Measurements from ENCODE around the gene NRXN3.

- TF ChIP-seq EZH2 (IDR thresholded peaks at IDR 0.05; ENCODE audit: insufficient read depth, poor library complexity, severe bottlenecking) (no peak), EZH2phosphoT487 (IDR thresholded peaks at IDR 0.05; ENCODE audit: insufficient read depth, low read depth) (no peak)
Observed at GRCh38 chr14:79705126-79705894, 1535.1 kb downstream of the NRXN3 start.
